ENCODE measurements around the gene ME1.
"Not testable (repeated sequence)": the region's sequence is repeated elsewhere in the genome, so short reads cannot be mapped to it uniquely, and the experiment has no call there.

The ME1 gene

GRCh38 chr6:83260577-83260976, 170.3 kb downstream of the ME1 start:
- no peak overlapping the region for H3K4me3 ChIP-seq (ENCODE audit: low read depth, low read length)
- H3K4me1 ChIP-seq (ENCODE audit: control insufficient read depth, insufficient read depth, low read length) = no peaks in the 10 kb centered on the region; the same call in 1 of the 2 replicates
- no peaks in the 10 kb centered on the region for H3K27me3 ChIP-seq (ENCODE audit: control insufficient read depth, insufficient read depth, low read length)
- no peaks in the 10 kb centered on the region for H3K36me3 ChIP-seq (ENCODE audit: control insufficient read depth, insufficient read depth, low read length)
- no peaks in the 10 kb centered on the region for H3K9me3 ChIP-seq (ENCODE audit: control insufficient read depth, insufficient read depth, low read length)
- H3K27ac ChIP-seq (ENCODE audit: low read depth, low read length) = no peak overlapping the region
- no peak overlapping the region for H3K9ac ChIP-seq (ENCODE audit: low read depth, low read length)

- Histone ChIP-seq H3K27ac (ENCODE audit: low read depth, low read length) (no peak overlapping the region), H3K4me1 (ENCODE audit: control insufficient read depth, insufficient read depth, low read length) (no peaks in the 10 kb centered on the region; the same call in 1 of the 2 replicates), H3K36me3 (ENCODE audit: control insufficient read depth, insufficient read depth, low read length) (no peaks in the 10 kb centered on the region)
Observed at GRCh38 chr6:83258517-83258916, 172.3 kb downstream of the ME1 start.

GRCh38 chr6:83257791-83258190, 173.1 kb downstream of the ME1 start:
- Histone ChIP-seq H3K4me1 (ENCODE audit: control insufficient read depth, insufficient read depth, low read length) (peaks cover 5% of the 10 kb centered on the region; the same call in 1 of the 2 replicates), H3K4me3 (ENCODE audit: low read depth, low read length) (no peak overlapping the region), H3K36me3 (ENCODE audit: control insufficient read depth, insufficient read depth, low read length) (no peaks in the 10 kb centered on the region), H3K9me3 (ENCODE audit: control insufficient read depth, insufficient read depth, low read length) (no peaks in the 10 kb centered on the region), H3K27ac (ENCODE audit: low read depth, low read length) (no peak overlapping the region), H3K9ac (ENCODE audit: low read depth, low read length) (no peak overlapping the region), H3K27me3 (ENCODE audit: control insufficient read depth, insufficient read depth, low read length) (no peaks in the 10 kb centered on the region)

More at GRCh38 chr6:83258517-83258916, 172.3 kb downstream of the ME1 start:
- Histone ChIP-seq H3K4me3 (ENCODE audit: low read depth, low read length) (no peak overlapping the region), H3K9me3 (ENCODE audit: control insufficient read depth, insufficient read depth, low read length) (no peaks in the 10 kb centered on the region), H3K9ac (ENCODE audit: low read depth, low read length) (no peak overlapping the region), H3K27me3 (ENCODE audit: control insufficient read depth, insufficient read depth, low read length) (no peaks in the 10 kb centered on the region)

- not testable (repeated sequence) for H3K4me1 ChIP-seq (ENCODE audit: control insufficient read depth, insufficient read depth, low read length); H3K36me3 ChIP-seq (ENCODE audit: control insufficient read depth, insufficient read depth, low read length); H3K9ac ChIP-seq (ENCODE audit: low read depth, low read length); H3K27ac ChIP-seq (ENCODE audit: low read depth, low read length); H3K4me3 ChIP-seq (ENCODE audit: low read depth, low read length); H3K9me3 ChIP-seq (ENCODE audit: control insufficient read depth, insufficient read depth, low read length); H3K27me3 ChIP-seq (ENCODE audit: control insufficient read depth, insufficient read depth, low read length)
Observed at GRCh38 chr6:83256719-83257118, 174.1 kb downstream of the ME1 start.

- no peaks in the 10 kb centered on the region for H3K27me3 ChIP-seq (ENCODE audit: control insufficient read depth, insufficient read depth, low read length)
- peaks cover 10% of the 10 kb centered on the region; the same call in 1 of the 2 replicates for H3K4me1 ChIP-seq (ENCODE audit: control insufficient read depth, insufficient read depth, low read length)
- H3K27ac ChIP-seq (ENCODE audit: low read depth, low read length) = peak overlapping the region; percentile 40
- no peak overlapping the region for H3K4me3 ChIP-seq (ENCODE audit: low read depth, low read length)
- no peak overlapping the region for H3K9ac ChIP-seq (ENCODE audit: low read depth, low read length)
- H3K9me3 ChIP-seq (ENCODE audit: control insufficient read depth, insufficient read depth, low read length) = no peaks in the 10 kb centered on the region
- no peaks in the 10 kb centered on the region for H3K36me3 ChIP-seq (ENCODE audit: control insufficient read depth, insufficient read depth, low read length)
Observed at GRCh38 chr6:83252719-83253118, 178.1 kb downstream of the ME1 start.

GRCh38 chr6:83250235-83250634, 180.6 kb downstream of the ME1 start:
- peaks cover 10% of the 10 kb centered on the region; the same call in 1 of the 2 replicates for H3K4me1 ChIP-seq (ENCODE audit: control insufficient read depth, insufficient read depth, low read length)
- H3K9me3 ChIP-seq (ENCODE audit: control insufficient read depth, insufficient read depth, low read length) = no peaks in the 10 kb centered on the region
- H3K27me3 ChIP-seq (ENCODE audit: control insufficient read depth, insufficient read depth, low read length) = no peaks in the 10 kb centered on the region
- H3K9ac ChIP-seq (ENCODE audit: low read depth, low read length) = no peak overlapping the region
- no peak overlapping the region for H3K27ac ChIP-seq (ENCODE audit: low read depth, low read length)
- no peak overlapping the region for H3K4me3 ChIP-seq (ENCODE audit: low read depth, low read length)
- no peaks in the 10 kb centered on the region for H3K36me3 ChIP-seq (ENCODE audit: control insufficient read depth, insufficient read depth, low read length)

GRCh38 chr6:83247471-83247870, 183.4 kb downstream of the ME1 start:
- H3K9me3 ChIP-seq (ENCODE audit: control insufficient read depth, insufficient read depth, low read length) = no peaks in the 10 kb centered on the region
- H3K9ac ChIP-seq (ENCODE audit: low read depth, low read length) = no peak overlapping the region
- H3K27ac ChIP-seq (ENCODE audit: low read depth, low read length) = no peak overlapping the region
- 0 out of 2 replicates have a peak, but pooled peaks cover 2% of the 10 kb centered on the region for H3K4me1 ChIP-seq (ENCODE audit: control insufficient read depth, insufficient read depth, low read length)
- no peaks in the 10 kb centered on the region for H3K27me3 ChIP-seq (ENCODE audit: control insufficient read depth, insufficient read depth, low read length)
- H3K4me3 ChIP-seq (ENCODE audit: low read depth, low read length) = no peak overlapping the region
- H3K36me3 ChIP-seq (ENCODE audit: control insufficient read depth, insufficient read depth, low read length) = no peaks in the 10 kb centered on the region

GRCh38 chr6:83231146-83231545, 199.7 kb downstream of the ME1 start:
- H3K36me3 ChIP-seq (ENCODE audit: control insufficient read depth, insufficient read depth, low read length) = no peaks in the 10 kb centered on the region
- H3K9me3 ChIP-seq (ENCODE audit: control insufficient read depth, insufficient read depth, low read length) = no peaks in the 10 kb centered on the region
- H3K9ac ChIP-seq (ENCODE audit: low read depth, low read length) = no peak overlapping the region
- H3K27me3 ChIP-seq (ENCODE audit: control insufficient read depth, insufficient read depth, low read length) = no peaks in the 10 kb centered on the region
- H3K27ac ChIP-seq (ENCODE audit: low read depth, low read length) = no peak overlapping the region
- no peaks in the 10 kb centered on the region for H3K4me1 ChIP-seq (ENCODE audit: control insufficient read depth, insufficient read depth, low read length)
- H3K4me3 ChIP-seq (ENCODE audit: low read depth, low read length) = no peak overlapping the region

GRCh38 chr6:83226517-83226916, 204.3 kb downstream of the ME1 start:
- no peaks in the 10 kb centered on the region for H3K4me1 ChIP-seq (ENCODE audit: control insufficient read depth, insufficient read depth, low read length)
- no peak overlapping the region for H3K9ac ChIP-seq (ENCODE audit: low read depth, low read length)
- H3K27ac ChIP-seq (ENCODE audit: low read depth, low read length) = no peak overlapping the region
- no peak overlapping the region for H3K4me3 ChIP-seq (ENCODE audit: low read depth, low read length)
- no peaks in the 10 kb centered on the region for H3K36me3 ChIP-seq (ENCODE audit: control insufficient read depth, insufficient read depth, low read length)
- no peaks in the 10 kb centered on the region for H3K27me3 ChIP-seq (ENCODE audit: control insufficient read depth, insufficient read depth, low read length)
- H3K9me3 ChIP-seq (ENCODE audit: control insufficient read depth, insufficient read depth, low read length) = no peaks in the 10 kb centered on the region

GRCh38 chr6:83221889-83222479, 208.9 kb downstream of the ME1 start:
- Histone ChIP-seq H3K4me1 (ENCODE audit: control insufficient read depth, insufficient read depth, low read length) (no peaks in the 10 kb centered on the region), H3K9ac (ENCODE audit: low read depth, low read length) (no peak overlapping the region), H3K9me3 (ENCODE audit: control insufficient read depth, insufficient read depth, low read length) (no peaks in the 10 kb centered on the region), H3K27me3 (ENCODE audit: control insufficient read depth, insufficient read depth, low read length) (no peaks in the 10 kb centered on the region), H3K4me3 (ENCODE audit: low read depth, low read length) (no peak overlapping the region), H3K27ac (ENCODE audit: low read depth, low read length) (no peak overlapping the region), H3K36me3 (ENCODE audit: control insufficient read depth, insufficient read depth, low read length) (no peaks in the 10 kb centered on the region)

GRCh38 chr6:83221276-83221675, 209.6 kb downstream of the ME1 start:
- no peaks in the 10 kb centered on the region for H3K36me3 ChIP-seq (ENCODE audit: control insufficient read depth, insufficient read depth, low read length)
- no peaks in the 10 kb centered on the region for H3K4me1 ChIP-seq (ENCODE audit: control insufficient read depth, insufficient read depth, low read length)
- no peaks in the 10 kb centered on the region for H3K9me3 ChIP-seq (ENCODE audit: control insufficient read depth, insufficient read depth, low read length)
- no peak overlapping the region for H3K4me3 ChIP-seq (ENCODE audit: low read depth, low read length)
- no peaks in the 10 kb centered on the region for H3K27me3 ChIP-seq (ENCODE audit: control insufficient read depth, insufficient read depth, low read length)
- no peak overlapping the region for H3K9ac ChIP-seq (ENCODE audit: low read depth, low read length)
- H3K27ac ChIP-seq (ENCODE audit: low read depth, low read length) = no peak overlapping the region

Data from HUES48 (cell line).